ENCODE data around the gene RERE.

RERE gene

DNA sequence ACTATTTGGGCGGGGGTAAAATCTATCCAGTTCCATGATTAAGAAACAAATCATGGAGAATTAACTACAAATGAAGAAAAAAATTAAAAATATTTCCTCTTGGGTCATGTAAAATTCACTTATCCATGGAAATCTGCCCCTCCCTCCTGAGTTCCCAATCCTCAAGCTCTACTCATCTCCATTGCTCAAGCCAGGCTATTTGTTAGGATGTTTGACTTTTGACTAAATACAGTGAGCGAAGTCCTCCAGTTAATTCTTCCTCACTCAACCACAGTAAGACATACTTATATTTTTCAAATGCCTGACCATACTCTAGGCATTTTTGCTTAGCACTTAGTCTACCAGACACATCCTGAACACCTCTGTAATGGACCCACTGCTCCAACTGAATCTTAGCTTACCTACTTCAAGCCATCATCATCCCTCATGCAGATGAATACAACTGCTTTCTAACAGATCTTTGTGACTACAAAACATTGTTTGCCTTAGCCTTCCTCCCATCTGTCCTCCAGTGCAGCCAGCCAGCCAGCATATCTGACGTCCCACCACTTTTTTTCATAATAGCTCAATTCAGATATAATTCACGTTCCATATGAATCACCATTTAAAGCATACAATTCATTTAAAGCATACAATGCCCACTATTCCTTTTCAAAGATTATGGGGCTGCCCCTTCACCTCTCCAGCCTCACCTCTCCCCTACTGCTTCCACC lies 154.2 kb downstream of the RERE start:
- no peaks in the 10 kb centered on the region for H3K36me3 ChIP-seq (ENCODE audit: insufficient read depth, low read length)
- H3K9me3 ChIP-seq (ENCODE audit: low read depth, low read length) = no peaks in the 10 kb centered on the region
- H3K9ac ChIP-seq (ENCODE audit: insufficient read length) = no peak overlapping the region
- H3K27ac ChIP-seq = no peak overlapping the region
- H3K4me3 ChIP-seq = no peak overlapping the region
- no peak for DNase-seq (ENCODE audit: low read depth, low spot score)
- no peak for TF ChIP-seq EZH2 (IDR thresholded peaks at IDR 0.05)
- no peak for TF ChIP-seq POLR2AphosphoS5 (IDR thresholded peaks at IDR 0.05; ENCODE audit: borderline replicate concordance, low read depth, low read length)
- no peak for TF ChIP-seq FOXP2 (optimal IDR thresholded peaks at IDR 0.05; ENCODE audit: control extremely low read depth, extremely low read length, insufficient read depth)

DNA sequence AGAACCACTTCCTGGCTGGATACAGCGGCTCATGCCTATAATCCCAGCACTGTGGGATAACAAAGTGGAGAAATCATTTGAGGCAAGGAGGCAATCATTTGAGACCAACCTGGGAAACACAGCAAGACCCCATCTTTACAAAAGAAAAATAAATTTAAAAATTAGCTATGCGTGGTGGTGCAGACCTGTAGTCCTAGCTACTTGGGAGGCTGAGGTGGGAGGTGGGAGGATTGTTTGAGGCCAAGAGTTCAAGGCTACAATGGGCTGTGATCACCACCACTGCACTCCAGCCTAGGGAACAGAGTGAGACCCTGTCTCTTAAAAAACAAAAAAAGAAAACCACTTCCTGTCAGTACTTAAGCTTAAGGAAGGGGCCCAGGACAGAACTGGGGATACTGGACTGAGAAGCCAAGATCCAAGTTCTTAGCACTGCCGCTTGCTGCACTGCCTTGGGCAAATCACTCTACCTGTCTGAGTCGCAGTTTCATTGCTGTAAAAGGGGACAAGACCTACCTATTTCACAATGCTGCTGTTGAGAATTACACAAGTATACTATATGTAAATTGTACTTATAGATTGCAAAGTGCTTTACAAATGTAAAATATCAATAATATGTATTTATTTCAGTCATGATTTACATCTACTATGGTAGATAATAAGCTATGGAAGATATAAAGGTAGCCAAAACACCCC lies 154.9 kb downstream of the RERE start:
- no peak overlapping the region for H3K9ac ChIP-seq (ENCODE audit: insufficient read length)
- TF ChIP-seq EZH2 (IDR thresholded peaks at IDR 0.05) (no peak), FOXP2 (optimal IDR thresholded peaks at IDR 0.05; ENCODE audit: control extremely low read depth, extremely low read length, insufficient read depth) (no peak), POLR2AphosphoS5 (IDR thresholded peaks at IDR 0.05; ENCODE audit: borderline replicate concordance, low read depth, low read length) (no peak)
- no peak for DNase-seq (ENCODE audit: low read depth, low spot score)
- peak overlapping the region; percentile 44 for H3K4me3 ChIP-seq
- H3K9me3 ChIP-seq (ENCODE audit: low read depth, low read length) = no peaks in the 10 kb centered on the region
- no peaks in the 10 kb centered on the region for H3K36me3 ChIP-seq (ENCODE audit: insufficient read depth, low read length)
- peak overlapping the region; percentile 90 for H3K27ac ChIP-seq

- Histone ChIP-seq H3K36me3 (ENCODE audit: insufficient read depth, low read length) (no peaks in the 10 kb centered on the region), H3K9me3 (ENCODE audit: low read depth, low read length) (no peaks in the 10 kb centered on the region), H3K4me3 (peak overlapping the region; percentile 44), H3K9ac (ENCODE audit: insufficient read length) (peak overlapping the region; percentile 35), H3K27ac (peak overlapping the region; percentile 90)
- DNase-seq (ENCODE audit: low read depth, low spot score) = peak; percentile 99
- TF ChIP-seq EZH2 (IDR thresholded peaks at IDR 0.05) = no peak
- TF ChIP-seq POLR2AphosphoS5 (IDR thresholded peaks at IDR 0.05; ENCODE audit: borderline replicate concordance, low read depth, low read length) = peak; percentile 74; the same call in 1 of the 2 replicates
- no peak for TF ChIP-seq FOXP2 (optimal IDR thresholded peaks at IDR 0.05; ENCODE audit: control extremely low read depth, extremely low read length, insufficient read depth)
Measured at GRCh38 chr1:8661185-8662110, 156.0 kb downstream of the RERE start.

GRCh38 chr1:8660411-8660828 lies 157.0 kb downstream of the RERE start:
- Histone ChIP-seq H3K36me3 (ENCODE audit: insufficient read depth, low read length) (peaks cover 7% of the 10 kb centered on the region; the same call in 1 of the 2 replicates), H3K9me3 (ENCODE audit: low read depth, low read length) (no peaks in the 10 kb centered on the region), H3K4me3 (peak overlapping the region; percentile 30; the same call in 1 of the 2 replicates), H3K9ac (ENCODE audit: insufficient read length) (peak overlapping the region; percentile 35), H3K27ac (peak overlapping the region; percentile 45)
- TF ChIP-seq EZH2 (IDR thresholded peaks at IDR 0.05) = no peak
- peak; percentile 66 for TF ChIP-seq FOXP2 (optimal IDR thresholded peaks at IDR 0.05; ENCODE audit: control extremely low read depth, extremely low read length, insufficient read depth)
- DNase-seq (ENCODE audit: low read depth, low spot score) = no peak

DNA sequence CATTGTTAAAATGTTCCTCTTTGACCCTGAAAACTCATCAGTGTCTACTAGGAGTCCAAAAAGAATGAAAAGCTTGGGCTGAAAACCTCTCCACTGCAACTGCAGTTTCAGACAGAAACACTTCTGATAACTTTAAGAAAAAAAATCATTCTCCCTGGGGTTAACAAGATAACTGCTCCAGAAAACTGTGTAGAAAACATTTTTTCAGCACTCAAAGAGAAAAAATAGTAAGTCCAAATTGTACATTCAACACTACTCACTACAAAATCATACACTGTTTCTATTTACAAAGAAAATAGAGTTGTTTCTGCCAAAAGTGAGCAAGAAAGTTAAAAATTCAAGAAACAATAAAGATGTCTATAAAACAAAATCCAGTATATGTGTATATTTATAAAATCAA lies 157.8 kb downstream of the RERE start:
- TF ChIP-seq POLR2AphosphoS5 (IDR thresholded peaks at IDR 0.05; ENCODE audit: borderline replicate concordance, low read depth, low read length) (no peak), EZH2 (IDR thresholded peaks at IDR 0.05) (no peak), FOXP2 (optimal IDR thresholded peaks at IDR 0.05; ENCODE audit: control extremely low read depth, extremely low read length, insufficient read depth) (no peak)
- Histone ChIP-seq H3K36me3 (ENCODE audit: insufficient read depth, low read length) (peaks cover 7% of the 10 kb centered on the region; the same call in 1 of the 2 replicates), H3K9ac (ENCODE audit: insufficient read length) (no peak overlapping the region), H3K9me3 (ENCODE audit: low read depth, low read length) (no peaks in the 10 kb centered on the region), H3K27ac (no peak overlapping the region), H3K4me3 (no peak overlapping the region)
- no peak for DNase-seq (ENCODE audit: low read depth, low spot score)

GRCh38 chr1:8653878-8654277 lies 163.6 kb downstream of the RERE start:
- TF ChIP-seq EZH2 (IDR thresholded peaks at IDR 0.05) (no peak), POLR2AphosphoS5 (IDR thresholded peaks at IDR 0.05; ENCODE audit: borderline replicate concordance, low read depth, low read length) (no peak), FOXP2 (optimal IDR thresholded peaks at IDR 0.05; ENCODE audit: control extremely low read depth, extremely low read length, insufficient read depth) (no peak)
- DNase-seq (ENCODE audit: low read depth, low spot score) = no peak
- peaks cover 7% of the 10 kb centered on the region; the same call in 1 of the 2 replicates for H3K36me3 ChIP-seq (ENCODE audit: insufficient read depth, low read length)
- H3K9ac ChIP-seq (ENCODE audit: insufficient read length) = no peak overlapping the region
- H3K4me3 ChIP-seq = no peak overlapping the region
- no peaks in the 10 kb centered on the region for H3K9me3 ChIP-seq (ENCODE audit: low read depth, low read length)
- H3K27ac ChIP-seq = no peak overlapping the region

- DNase-seq (ENCODE audit: low read depth, low spot score) = no peak
- Histone ChIP-seq H3K27ac (no peak overlapping the region), H3K4me3 (no peak overlapping the region), H3K36me3 (ENCODE audit: insufficient read depth, low read length) (peaks cover 7% of the 10 kb centered on the region; the same call in 1 of the 2 replicates), H3K9ac (ENCODE audit: insufficient read length) (no peak overlapping the region), H3K9me3 (ENCODE audit: low read depth, low read length) (no peaks in the 10 kb centered on the region)
- TF ChIP-seq FOXP2 (optimal IDR thresholded peaks at IDR 0.05; ENCODE audit: control extremely low read depth, extremely low read length, insufficient read depth) (no peak), POLR2AphosphoS5 (IDR thresholded peaks at IDR 0.05; ENCODE audit: borderline replicate concordance, low read depth, low read length) (no peak), EZH2 (IDR thresholded peaks at IDR 0.05) (no peak)
Measured at GRCh38 chr1:8652467-8653046, 164.9 kb downstream of the RERE start.

Measured in SK-N-MC (cell line).